SK-N-SH (cell line): ENCODE results near the gene UCN2. TPM values are rescaled to one million over a fixed set of nuclear protein-coding genes. Genes with fewer than 3 reads are reported as not detected.

Source experiments
- CTCF ChIA-PET: fragments of 300-600, 350-600 bp; formaldehyde crosslinking; extraction: SDS; loops from one replicate; lab custom pipeline; 2021; lab: Yijun Ruan, JAX
- POLR2A ChIA-PET: fragments of 350-600 bp; sonication (Branson Sonifier 250); formaldehyde crosslinking; extraction: SDS; loops from one replicate; lab custom pipeline; 2020; ENCODE audit warnings: antibody characterized with exemption, inconsistent platforms; lab: Yijun Ruan, JAX
- DNase-seq: peaks from one replicate; pipeline ENCODE4 v3.0.0; 2012
- H2AFZ ChIP-seq: fragments of 200-600 bp; sonication (generic); 2 replicates; pipeline ENCODE4 v1.8.1; 2016; ENCODE audit warnings: antibody characterized with exemption, mild to moderate bottlenecking, low read depth
- H3F3A ChIP-seq: fragments of 200-600 bp; sonication (generic); replicated peaks from 2 replicates; pipeline ENCODE3; 2016; ENCODE audit warnings: antibody characterized with exemption, mild to moderate bottlenecking; ENCODE audit not compliant: insufficient read depth
- H3K27ac ChIP-seq, 2 experiments: fragments of 200-500 bp in 1 of 2; fragments of 200-600 bp in 1 of 2; sonication (Bioruptor generic) in 1 of 2; sonication (generic), shearing (Covaris generic) in 1 of 2; 2 replicates each; pipeline versions ENCODE4 v1.5.1 to v1.6.1; 2014 to 2016; ENCODE audit warnings: low read depth in 2 of 2, inconsistent platforms in 1 of 2, low read length in 1 of 2, mild to moderate bottlenecking in 1 of 2, mixed read lengths in 1 of 2
- H3K27me3 ChIP-seq: fragments of 200-600 bp; sonication (generic), shearing (Covaris generic); 2 replicates; pipeline ENCODE4 v1.6.1; 2016; ENCODE audit warnings: mixed run types; ENCODE audit not compliant: insufficient read depth
- H3K36me3 ChIP-seq, 2 experiments: fragments of 200-500 bp in 1 of 2; fragments of 200-600 bp in 1 of 2; sonication (Bioruptor generic) in 1 of 2; sonication (generic) in 1 of 2; replicated peaks in 1 of 2; 2 replicates each; pipeline versions ENCODE3 to v1.5.1; 2014 to 2016; ENCODE audit warnings: low read length in 1 of 2, mild to moderate bottlenecking in 1 of 2; ENCODE audit not compliant: insufficient read depth in 2 of 2, control insufficient read depth in 1 of 2
- H3K4me1 ChIP-seq, 2 experiments: fragments of 200-500 bp in 1 of 2; fragments of 200-600 bp in 1 of 2; sonication (Bioruptor generic) in 1 of 2; sonication (generic), shearing (Covaris generic) in 1 of 2; 2 replicates each; pipeline versions ENCODE4 v1.5.1 to v1.6.1; 2014 to 2016; ENCODE audit warnings: low read depth in 1 of 2, low read length in 1 of 2, mixed run types in 1 of 2; ENCODE audit not compliant: insufficient read depth in 2 of 2, control insufficient read depth in 1 of 2
- H3K4me2 ChIP-seq: fragments of 200-600 bp; sonication (generic), shearing (Covaris generic); 2 replicates; pipeline ENCODE4 v1.6.1; 2017; ENCODE audit warnings: mixed run types
- H3K4me3 ChIP-seq, 2 experiments: fragments of 200-500 bp in 1 of 2; fragments of 200-600 bp in 1 of 2; sonication (Bioruptor generic) in 1 of 2; sonication (generic), shearing (Covaris generic) in 1 of 2; 2 replicates each; pipeline versions ENCODE4 v1.5.1 to v1.8.1; 2014 to 2016; ENCODE audit warnings: low read depth in 2 of 2, inconsistent platforms in 1 of 2, low read length in 1 of 2, mild to moderate bottlenecking in 1 of 2, mixed read lengths in 1 of 2, moderate library complexity in 1 of 2
- H3K79me2 ChIP-seq: fragments of 200-600 bp; sonication (generic); 2 replicates; pipeline ENCODE4 v1.8.1; 2017; ENCODE audit warnings: mild to moderate bottlenecking; ENCODE audit not compliant: insufficient read depth
- H3K9ac ChIP-seq: fragments of 200-600 bp; sonication (generic); 2 replicates; pipeline ENCODE4 v1.6.1; 2017; ENCODE audit warnings: mixed run types
- H3K9me2 ChIP-seq: fragments of 200-600 bp; sonication (generic); 2 replicates; pipeline ENCODE4 v1.6.1; 2017; ENCODE audit warnings: mixed run types
- H3K9me3 ChIP-seq: fragments of 200-600 bp; sonication (generic); 2 replicates; pipeline ENCODE4 v1.6.1; 2017; ENCODE audit warnings: mixed run types, mild to moderate bottlenecking, moderate library complexity
- H4K20me1 ChIP-seq: fragments of 200-600 bp; sonication (generic); 2 replicates; pipeline ENCODE4 v1.6.1; 2017; ENCODE audit warnings: mild to moderate bottlenecking, mixed run types; ENCODE audit not compliant: insufficient read depth
- CHD2 ChIP-seq: fragments of 150-350 bp; IDR thresholded peaks from 2 replicates; pipeline ENCODE4 v1.6.1; 2018; ENCODE audit warnings: low read length; ENCODE audit not compliant: partially characterized antibody
- EP300 ChIP-seq, 2 experiments: IDR thresholded peaks; 2 replicates each; pipeline versions ENCODE4 v1.4.0 to v1.6.1; 2012; ENCODE audit warnings: borderline replicate concordance in 1 of 2, low read depth in 1 of 2, low read length in 1 of 2
- FOSL2 ChIP-seq: IDR thresholded peaks from 2 replicates; pipeline ENCODE4 v1.4.0; 2012; ENCODE audit warnings: low read depth, mild to moderate bottlenecking, moderate library complexity, borderline replicate concordance
- GABPA ChIP-seq: IDR thresholded peaks from 2 replicates; pipeline ENCODE4 v1.4.0; 2012; ENCODE audit warnings: low read depth, mild to moderate bottlenecking
- GATA2 ChIP-seq: sonication (generic); formaldehyde crosslinking; IDR thresholded peaks from 2 replicates; pipeline ENCODE4 v1.5.0; 2020; ENCODE audit warnings: mild to moderate bottlenecking, missing genetic modification reagents
- JUND ChIP-seq: IDR thresholded peaks from 2 replicates; pipeline ENCODE4 v1.4.0; 2012
- MEF2A ChIP-seq: IDR thresholded peaks from 2 replicates; pipeline ENCODE4 v1.4.0; 2012; ENCODE audit warnings: low read depth, borderline replicate concordance
- RXRA ChIP-seq: IDR thresholded peaks from 2 replicates; pipeline ENCODE4 v1.4.0; 2012; ENCODE audit warnings: low read depth, mild to moderate bottlenecking, borderline replicate concordance
- SIN3A ChIP-seq: IDR thresholded peaks from 2 replicates; pipeline ENCODE4 v1.6.1; 2012; ENCODE audit warnings: low read depth, mild to moderate bottlenecking, low read length, moderate library complexity, borderline replicate concordance
- TAF1 ChIP-seq: IDR thresholded peaks from 2 replicates; pipeline ENCODE4 v1.6.1; 2012; ENCODE audit warnings: low read depth, mild to moderate bottlenecking, low read length, moderate library complexity, borderline replicate concordance
- TCF12 ChIP-seq: IDR thresholded peaks from 2 replicates; pipeline ENCODE4 v1.4.0; 2012
- WGBS: methylation state at CpG from one replicate; pipeline ENCODE4 v1.1.6; 2017; ENCODE audit warnings: low lambda C conversion rate; 5-methylcytosine and 5-hydroxymethylcytosine counted together
- polyA plus RNA-seq, 3 experiments: library from polyadenylated mRNA; depleted of rRNA; stranded (reverse); fragments of >200 nt; gene quantifications; 2 replicates each; pipeline ENCODE4 v1.2.3, GENCODE V29; 2012
- TF ChIP-seq, protein P1 (sequence below): fragments of 200-600 bp; sonication (generic); IDR thresholded peaks from 2 replicates; pipeline ENCODE4 v1.6.1; 2017; ENCODE audit warnings: antibody characterized with exemption, mild to moderate bottlenecking, moderate library complexity
- TF ChIP-seq, protein P2 (sequence below): fragments of 150-350 bp; IDR thresholded peaks from 2 replicates; pipeline ENCODE4 v1.6.1; 2016; ENCODE audit warnings: mild to moderate bottlenecking, low read depth, low read length
- TF ChIP-seq, protein P3 (sequence below): IDR thresholded peaks from 2 replicates; pipeline ENCODE4; 2012
- TF ChIP-seq, protein P4 (sequence below): IDR thresholded peaks from 2 replicates; pipeline ENCODE4 v1.6.1; 2012; ENCODE audit warnings: mild to moderate bottlenecking, low read depth, low read length, moderate library complexity
- TF ChIP-seq, protein P5 (sequence below): IDR thresholded peaks from 2 replicates; pipeline ENCODE4 v1.4.0; 2012; ENCODE audit warnings: low read depth, borderline replicate concordance
- TF ChIP-seq, protein P6 (sequence below): IDR thresholded peaks from 2 replicates; pipeline ENCODE4 v1.4.0; 2012; ENCODE audit warnings: low read depth, borderline replicate concordance

UCN2 gene
- polyA plus RNA-seq, 1 of the 3 experiments (the other 2 are of a cell fraction), result 0.69 TPM

DNA sequence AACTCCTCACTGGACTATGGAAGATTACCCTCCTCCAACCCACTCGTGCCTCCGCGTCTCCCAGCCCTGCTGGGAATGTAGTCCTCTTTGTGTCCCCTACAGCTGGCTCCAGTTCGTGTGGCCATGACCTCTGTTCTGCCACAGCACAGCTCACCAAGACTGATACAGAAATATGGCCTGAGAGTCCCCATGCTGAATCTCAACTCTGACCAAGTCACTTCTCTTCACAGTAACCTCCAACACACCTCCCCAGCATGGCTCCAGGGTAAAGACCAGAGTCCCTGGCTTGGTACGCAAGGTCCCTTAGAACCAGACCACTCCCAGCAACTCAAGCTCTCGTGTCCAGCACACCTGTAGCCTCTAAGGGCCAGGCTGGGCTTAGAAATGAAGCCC lies 33.8 kb upstream of the UCN2 start:
- H3F3A ChIP-seq, result peaks cover 45% of the 10 kb centered on the region
- no peaks in the 10 kb centered on the region for H3K27me3 ChIP-seq
- no peaks in the 10 kb centered on the region for H3K9me2 ChIP-seq
- POLR2A ChIA-PET, result interaction anchor here (0.6 to 1.7 kb wide), 2 partner anchors 65 to 1260 kb away, joined by 3 to 4 read pairs; partner anchors contain the start of gene CELSR3
- no peak overlapping the region for H3K4me2 ChIP-seq
- no peak for DNase-seq
- CTCF ChIA-PET, result interaction anchor here (1.6 kb wide), 1 partner anchor 38 kb away, joined by 9 read pairs; the partner anchor contains the start of gene SLC26A6
- H3K79me2 ChIP-seq, result peaks cover 5% of the 10 kb centered on the region; the same call in 1 of the 2 replicates
- TF ChIP-seq FOSL2 (no peak), TAF1 (no peak), EP300 (IDR thresholded peaks at IDR 0.05; ENCODE audit: borderline replicate concordance in 1 of 2, low read depth in 1 of 2, low read length in 1 of 2) (no peak), MEF2A (no peak), CHD2 (no peak), GATA2 (no peak), JUND (no peak), RXRA (no peak), TCF12 (no peak), SIN3A (no peak), GABPA (no peak)
- TF ChIP-seq, protein P1, sequence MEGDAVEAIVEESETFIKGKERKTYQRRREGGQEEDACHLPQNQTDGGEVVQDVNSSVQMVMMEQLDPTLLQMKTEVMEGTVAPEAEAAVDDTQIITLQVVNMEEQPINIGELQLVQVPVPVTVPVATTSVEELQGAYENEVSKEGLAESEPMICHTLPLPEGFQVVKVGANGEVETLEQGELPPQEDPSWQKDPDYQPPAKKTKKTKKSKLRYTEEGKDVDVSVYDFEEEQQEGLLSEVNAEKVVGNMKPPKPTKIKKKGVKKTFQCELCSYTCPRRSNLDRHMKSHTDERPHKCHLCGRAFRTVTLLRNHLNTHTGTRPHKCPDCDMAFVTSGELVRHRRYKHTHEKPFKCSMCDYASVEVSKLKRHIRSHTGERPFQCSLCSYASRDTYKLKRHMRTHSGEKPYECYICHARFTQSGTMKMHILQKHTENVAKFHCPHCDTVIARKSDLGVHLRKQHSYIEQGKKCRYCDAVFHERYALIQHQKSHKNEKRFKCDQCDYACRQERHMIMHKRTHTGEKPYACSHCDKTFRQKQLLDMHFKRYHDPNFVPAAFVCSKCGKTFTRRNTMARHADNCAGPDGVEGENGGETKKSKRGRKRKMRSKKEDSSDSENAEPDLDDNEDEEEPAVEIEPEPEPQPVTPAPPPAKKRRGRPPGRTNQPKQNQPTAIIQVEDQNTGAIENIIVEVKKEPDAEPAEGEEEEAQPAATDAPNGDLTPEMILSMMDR, result no peak
- TF ChIP-seq, protein P2, sequence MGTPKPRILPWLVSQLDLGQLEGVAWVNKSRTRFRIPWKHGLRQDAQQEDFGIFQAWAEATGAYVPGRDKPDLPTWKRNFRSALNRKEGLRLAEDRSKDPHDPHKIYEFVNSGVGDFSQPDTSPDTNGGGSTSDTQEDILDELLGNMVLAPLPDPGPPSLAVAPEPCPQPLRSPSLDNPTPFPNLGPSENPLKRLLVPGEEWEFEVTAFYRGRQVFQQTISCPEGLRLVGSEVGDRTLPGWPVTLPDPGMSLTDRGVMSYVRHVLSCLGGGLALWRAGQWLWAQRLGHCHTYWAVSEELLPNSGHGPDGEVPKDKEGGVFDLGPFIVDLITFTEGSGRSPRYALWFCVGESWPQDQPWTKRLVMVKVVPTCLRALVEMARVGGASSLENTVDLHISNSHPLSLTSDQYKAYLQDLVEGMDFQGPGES, result no peak
- TF ChIP-seq, protein P3, sequence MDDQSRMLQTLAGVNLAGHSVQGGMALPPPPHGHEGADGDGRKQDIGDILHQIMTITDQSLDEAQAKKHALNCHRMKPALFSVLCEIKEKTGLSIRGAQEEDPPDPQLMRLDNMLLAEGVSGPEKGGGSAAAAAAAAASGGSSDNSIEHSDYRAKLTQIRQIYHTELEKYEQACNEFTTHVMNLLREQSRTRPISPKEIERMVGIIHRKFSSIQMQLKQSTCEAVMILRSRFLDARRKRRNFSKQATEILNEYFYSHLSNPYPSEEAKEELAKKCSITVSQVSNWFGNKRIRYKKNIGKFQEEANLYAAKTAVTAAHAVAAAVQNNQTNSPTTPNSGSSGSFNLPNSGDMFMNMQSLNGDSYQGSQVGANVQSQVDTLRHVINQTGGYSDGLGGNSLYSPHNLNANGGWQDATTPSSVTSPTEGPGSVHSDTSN, result no peak
- TF ChIP-seq, protein P4, sequence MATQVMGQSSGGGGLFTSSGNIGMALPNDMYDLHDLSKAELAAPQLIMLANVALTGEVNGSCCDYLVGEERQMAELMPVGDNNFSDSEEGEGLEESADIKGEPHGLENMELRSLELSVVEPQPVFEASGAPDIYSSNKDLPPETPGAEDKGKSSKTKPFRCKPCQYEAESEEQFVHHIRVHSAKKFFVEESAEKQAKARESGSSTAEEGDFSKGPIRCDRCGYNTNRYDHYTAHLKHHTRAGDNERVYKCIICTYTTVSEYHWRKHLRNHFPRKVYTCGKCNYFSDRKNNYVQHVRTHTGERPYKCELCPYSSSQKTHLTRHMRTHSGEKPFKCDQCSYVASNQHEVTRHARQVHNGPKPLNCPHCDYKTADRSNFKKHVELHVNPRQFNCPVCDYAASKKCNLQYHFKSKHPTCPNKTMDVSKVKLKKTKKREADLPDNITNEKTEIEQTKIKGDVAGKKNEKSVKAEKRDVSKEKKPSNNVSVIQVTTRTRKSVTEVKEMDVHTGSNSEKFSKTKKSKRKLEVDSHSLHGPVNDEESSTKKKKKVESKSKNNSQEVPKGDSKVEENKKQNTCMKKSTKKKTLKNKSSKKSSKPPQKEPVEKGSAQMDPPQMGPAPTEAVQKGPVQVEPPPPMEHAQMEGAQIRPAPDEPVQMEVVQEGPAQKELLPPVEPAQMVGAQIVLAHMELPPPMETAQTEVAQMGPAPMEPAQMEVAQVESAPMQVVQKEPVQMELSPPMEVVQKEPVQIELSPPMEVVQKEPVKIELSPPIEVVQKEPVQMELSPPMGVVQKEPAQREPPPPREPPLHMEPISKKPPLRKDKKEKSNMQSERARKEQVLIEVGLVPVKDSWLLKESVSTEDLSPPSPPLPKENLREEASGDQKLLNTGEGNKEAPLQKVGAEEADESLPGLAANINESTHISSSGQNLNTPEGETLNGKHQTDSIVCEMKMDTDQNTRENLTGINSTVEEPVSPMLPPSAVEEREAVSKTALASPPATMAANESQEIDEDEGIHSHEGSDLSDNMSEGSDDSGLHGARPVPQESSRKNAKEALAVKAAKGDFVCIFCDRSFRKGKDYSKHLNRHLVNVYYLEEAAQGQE, result no peak
- TF ChIP-seq, protein P5, sequence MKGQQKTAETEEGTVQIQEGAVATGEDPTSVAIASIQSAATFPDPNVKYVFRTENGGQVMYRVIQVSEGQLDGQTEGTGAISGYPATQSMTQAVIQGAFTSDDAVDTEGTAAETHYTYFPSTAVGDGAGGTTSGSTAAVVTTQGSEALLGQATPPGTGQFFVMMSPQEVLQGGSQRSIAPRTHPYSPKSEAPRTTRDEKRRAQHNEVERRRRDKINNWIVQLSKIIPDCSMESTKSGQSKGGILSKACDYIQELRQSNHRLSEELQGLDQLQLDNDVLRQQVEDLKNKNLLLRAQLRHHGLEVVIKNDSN, result no peak
- TF ChIP-seq, protein P6, sequence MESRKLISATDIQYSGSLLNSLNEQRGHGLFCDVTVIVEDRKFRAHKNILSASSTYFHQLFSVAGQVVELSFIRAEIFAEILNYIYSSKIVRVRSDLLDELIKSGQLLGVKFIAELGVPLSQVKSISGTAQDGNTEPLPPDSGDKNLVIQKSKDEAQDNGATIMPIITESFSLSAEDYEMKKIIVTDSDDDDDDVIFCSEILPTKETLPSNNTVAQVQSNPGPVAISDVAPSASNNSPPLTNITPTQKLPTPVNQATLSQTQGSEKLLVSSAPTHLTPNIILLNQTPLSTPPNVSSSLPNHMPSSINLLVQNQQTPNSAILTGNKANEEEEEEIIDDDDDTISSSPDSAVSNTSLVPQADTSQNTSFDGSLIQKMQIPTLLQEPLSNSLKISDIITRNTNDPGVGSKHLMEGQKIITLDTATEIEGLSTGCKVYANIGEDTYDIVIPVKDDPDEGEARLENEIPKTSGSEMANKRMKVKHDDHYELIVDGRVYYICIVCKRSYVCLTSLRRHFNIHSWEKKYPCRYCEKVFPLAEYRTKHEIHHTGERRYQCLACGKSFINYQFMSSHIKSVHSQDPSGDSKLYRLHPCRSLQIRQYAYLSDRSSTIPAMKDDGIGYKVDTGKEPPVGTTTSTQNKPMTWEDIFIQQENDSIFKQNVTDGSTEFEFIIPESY, result no peak
- peak overlapping the region in 1 of 2 experiments; percentile 96; a peak in 2 of 4 replicates for H3K27ac ChIP-seq
- WGBS, result 90% methylated on average over 6 of the region's 6 CpGs
- no peak overlapping the region for H3K9ac ChIP-seq
- no peak overlapping the region for H3K4me3 ChIP-seq
- H3K9me3 ChIP-seq, result no peaks in the 10 kb centered on the region
- H4K20me1 ChIP-seq, result no peaks in the 10 kb centered on the region
- peaks cover 9 to 27% of the 10 kb centered on the region in 2 experiments for H3K36me3 ChIP-seq
- peaks cover 30 to 37% of the 10 kb centered on the region in 2 experiments; a peak in 3 of 4 replicates for H3K4me1 ChIP-seq
- H2AFZ ChIP-seq, result no peak overlapping the region
